8988T (cell line): ENCODE data around the gene ANKRD12.

Experiments used
- DNase-seq: peaks from one replicate; pipeline ENCODE4 v3.0.0; 2011

The ANKRD12 gene

DNA sequence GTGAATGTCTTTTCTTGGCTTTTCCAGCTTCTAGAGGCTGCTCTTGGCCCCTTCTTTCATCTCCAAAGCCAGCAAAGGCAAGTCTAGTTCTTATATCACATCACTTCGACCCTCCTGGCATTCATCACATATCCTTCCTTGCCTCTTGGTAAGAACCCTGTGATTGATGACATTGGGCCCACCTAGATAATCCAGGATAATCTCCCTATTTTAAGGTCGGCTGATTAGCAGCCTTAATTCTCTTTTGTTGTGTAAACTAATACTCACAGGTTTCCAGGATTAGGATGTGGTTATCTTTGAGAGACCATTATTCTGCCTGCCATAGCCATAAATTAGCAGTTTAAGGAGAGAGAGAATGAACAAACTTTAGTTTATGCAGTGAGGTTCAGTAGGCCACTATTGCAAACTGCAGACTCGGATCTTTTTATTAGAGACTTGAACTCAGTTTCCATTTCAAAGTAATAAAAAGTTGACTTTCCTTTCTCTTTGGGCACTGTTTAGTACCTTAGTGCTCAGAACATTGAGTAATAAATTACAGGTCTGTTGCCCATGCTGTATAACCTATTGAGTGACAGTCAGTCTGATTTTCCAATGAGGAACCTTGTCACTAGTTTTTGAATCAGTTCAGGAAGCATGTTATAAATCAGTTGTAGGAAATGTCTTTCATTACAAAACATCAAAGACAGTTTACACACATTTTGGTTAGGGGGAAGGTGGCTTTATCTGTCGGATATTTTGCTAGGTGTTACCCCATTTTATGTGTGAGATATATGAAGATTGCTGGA, 29.6 kb upstream of the ANKRD12 start:
- DNase-seq: no peak

DNA sequence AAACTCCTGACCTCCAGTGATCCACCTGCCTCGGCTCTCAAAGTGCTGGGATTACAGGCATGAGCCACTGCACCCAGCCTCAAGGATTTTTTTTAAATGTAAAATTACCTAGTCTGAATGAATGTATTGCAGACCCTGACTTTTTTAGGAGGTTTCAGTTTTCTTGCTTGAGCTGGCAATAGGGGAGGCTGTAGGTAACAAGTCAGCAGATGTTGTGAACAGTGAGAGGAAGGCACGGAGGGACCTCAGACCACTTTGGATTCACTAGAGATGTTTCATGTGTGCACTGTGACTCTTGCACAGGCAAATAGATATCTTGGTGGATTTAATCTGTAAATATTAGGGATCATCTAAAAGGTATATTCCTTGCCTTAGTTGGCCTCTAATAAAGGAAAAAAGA, 27.7 kb upstream of the ANKRD12 start:
- no peak for DNase-seq

DNA sequence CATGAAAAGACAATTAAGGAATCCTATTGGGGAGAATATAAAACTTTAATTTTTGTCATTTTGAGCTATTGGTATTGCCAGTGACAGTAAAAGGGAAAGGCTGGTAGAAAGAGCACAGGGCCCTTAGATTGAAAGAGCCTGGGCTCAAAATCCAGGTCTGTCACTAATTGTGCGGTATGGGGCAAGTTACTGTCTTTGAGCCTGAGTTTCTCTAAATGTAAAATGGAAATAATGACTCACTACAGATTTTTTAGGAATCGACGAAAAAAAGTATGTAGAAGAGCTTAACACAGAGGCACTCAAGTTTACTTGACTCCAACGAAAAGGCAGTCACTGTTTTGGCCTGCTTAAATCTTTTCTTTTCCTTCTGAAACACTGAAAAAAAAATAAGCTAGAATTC, 27.1 kb upstream of the ANKRD12 start:
- no peak for DNase-seq

DNA sequence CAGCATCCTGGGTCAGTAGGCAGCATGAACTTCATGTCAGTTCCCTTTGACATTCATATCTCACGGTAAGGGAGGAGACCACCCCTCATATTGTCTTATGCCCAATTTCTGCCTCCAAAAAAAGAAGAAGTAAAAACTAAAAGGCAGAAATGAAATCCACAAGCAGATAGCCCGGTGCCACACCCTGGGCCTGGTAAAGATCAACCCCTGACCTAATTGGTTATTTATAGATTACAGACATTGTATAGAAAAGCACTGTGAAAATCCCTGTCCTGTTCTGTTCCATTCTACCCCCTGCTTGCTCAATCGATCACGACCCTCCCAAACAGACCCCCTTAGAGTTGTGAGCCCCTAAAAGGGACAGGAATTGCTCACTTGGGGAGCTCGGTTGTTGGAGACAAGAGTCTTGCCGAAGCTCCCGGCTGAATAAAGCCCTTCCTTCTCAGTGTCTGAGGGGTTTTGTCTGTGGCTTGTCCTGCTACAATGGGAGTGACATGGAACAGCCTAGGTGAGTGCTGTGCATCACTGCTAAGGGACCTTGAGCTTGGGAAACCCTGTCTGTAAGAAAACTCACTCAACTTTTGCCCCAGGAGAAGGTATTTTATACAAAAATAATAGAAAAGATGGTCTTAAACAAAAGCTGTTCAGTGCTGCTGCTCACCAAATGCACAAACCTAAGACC, 23.0 kb upstream of the ANKRD12 start:
- DNase-seq: no peak

DNA sequence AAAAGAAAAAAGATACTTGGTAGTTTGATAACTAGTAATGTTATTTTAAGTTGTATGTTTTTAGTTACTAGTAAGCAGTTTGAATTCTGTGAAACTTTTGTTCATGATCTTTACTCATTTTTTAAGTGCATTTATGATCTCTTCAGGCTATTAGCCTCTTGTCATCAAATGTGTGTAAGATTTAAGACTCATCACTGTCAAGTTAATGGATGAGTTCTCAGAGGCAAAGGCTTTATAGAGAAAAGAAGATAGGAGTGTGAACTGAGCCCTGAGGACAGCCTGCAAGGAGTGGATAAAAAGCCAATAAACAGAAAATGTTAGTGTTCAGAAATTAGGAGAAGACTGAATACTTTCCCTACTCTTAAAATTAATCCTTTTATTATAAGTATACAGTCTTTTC, 20.6 kb upstream of the ANKRD12 start:
- no peak for DNase-seq

DNA sequence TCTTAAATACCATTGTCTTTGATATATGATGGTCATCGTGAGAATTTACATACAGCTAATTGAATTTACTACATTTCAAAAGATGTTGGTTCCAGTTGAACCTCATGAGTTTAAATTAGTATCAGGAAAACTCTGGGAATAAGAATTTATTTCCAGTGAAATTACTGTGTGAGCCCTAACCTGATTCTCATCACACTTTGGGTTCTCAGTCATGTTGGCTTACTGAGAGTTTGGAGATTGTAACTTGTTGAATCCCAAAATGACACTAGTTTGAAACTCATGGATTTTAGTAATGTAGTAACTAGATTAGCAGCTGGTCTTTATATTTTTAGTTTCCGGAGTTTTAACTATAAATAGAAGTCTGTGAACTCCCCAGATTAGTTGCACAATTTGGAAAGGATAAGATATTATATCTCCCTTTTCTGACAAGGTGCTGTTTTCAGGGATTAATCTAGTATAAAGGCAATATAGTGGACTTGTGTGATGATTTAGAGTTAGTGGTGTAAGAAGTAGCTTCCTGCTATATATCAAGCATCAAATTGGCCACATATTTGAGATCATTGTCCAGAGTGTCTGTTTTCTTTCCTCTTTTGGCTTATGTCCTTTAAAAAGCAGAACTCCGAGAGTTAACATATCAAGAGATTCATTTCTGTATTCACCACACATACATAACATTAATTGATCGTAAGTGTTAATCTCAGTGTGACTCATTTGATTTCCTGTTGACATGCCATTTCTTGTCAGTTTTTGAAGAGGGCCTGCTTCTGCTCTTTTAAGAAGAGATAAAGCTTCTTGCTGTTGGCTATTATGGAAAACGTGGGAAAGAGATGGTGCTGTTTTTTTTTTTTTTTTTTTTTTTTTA, 18.4 kb upstream of the ANKRD12 start:
- DNase-seq: no peak

DNA sequence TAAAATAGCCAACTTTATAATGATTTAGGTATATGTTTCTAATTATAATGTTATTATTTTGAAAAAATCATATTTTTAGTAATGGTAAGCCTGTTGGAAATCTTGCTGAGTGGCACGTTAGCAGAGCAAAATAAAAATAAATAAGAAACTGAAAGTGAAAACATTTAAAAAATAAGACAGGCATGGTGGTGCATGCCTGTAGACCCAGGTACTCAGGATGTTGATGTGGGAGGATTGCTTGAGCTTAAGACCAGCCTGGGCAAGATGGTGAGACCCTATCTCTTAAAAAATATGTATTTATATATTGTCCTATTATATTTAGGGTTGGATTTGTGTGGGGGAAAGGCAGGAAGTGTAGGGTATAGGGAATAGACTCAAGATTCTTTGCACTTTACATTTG, 15.8 kb upstream of the ANKRD12 start:
- no peak for DNase-seq

DNA sequence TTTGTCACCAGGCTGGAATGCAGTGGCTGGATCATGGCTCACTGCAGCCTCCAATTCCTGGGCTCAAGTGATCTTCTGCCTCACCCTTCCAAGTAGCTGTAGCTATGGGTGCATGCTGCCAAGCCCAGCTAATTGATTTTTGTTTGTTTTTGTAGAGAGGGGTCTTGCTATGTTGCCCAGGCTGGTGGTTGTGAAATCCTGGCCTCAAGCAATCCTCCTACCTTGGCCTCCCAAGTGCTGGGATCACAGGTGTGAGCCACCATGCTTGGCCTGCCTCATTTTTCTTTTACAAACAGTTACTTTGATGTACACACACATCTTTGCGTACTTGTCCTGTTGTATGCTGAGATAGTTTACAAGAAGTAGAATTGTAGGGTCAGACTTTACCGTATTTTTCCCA, 13.1 kb upstream of the ANKRD12 start:
- DNase-seq: no peak

DNA sequence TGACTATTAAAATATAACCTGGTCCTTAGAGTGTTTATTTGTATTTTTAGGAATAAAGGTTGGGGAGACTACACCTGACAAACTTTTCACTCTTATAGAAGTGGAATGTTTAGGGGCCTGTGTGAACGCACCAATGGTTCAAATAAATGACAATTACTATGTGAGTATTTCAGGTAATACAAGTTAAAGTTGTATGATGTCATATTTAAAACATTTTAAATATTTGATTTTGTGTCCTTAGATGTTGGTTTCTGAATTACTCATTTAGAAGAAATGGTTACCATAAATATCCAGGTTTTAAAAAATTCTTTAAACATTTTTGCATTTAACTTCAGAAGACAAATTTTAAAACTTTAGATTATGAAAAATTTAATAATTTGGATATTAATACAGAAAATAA, 11.8 kb upstream of the ANKRD12 start:
- no peak for DNase-seq

DNA sequence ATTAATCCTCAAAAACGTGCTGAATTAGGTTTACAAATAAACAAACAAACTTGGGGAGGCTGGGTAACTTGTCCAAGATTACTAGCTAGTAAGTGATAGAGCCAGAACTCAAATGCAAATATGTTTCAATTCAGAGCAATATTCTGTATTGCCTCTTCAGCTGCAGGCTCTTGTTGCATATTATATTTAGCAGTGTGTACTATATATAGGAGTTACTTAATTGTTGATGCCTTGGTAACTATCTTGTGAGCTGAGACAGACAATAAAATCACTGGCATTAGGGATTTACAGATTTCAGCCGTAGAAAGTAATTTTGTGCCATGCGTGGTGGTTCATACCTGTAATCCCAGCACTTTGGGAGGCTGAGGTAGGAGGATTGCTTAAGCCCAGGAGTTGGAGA, 10.2 kb upstream of the ANKRD12 start:
- no peak for DNase-seq

DNA sequence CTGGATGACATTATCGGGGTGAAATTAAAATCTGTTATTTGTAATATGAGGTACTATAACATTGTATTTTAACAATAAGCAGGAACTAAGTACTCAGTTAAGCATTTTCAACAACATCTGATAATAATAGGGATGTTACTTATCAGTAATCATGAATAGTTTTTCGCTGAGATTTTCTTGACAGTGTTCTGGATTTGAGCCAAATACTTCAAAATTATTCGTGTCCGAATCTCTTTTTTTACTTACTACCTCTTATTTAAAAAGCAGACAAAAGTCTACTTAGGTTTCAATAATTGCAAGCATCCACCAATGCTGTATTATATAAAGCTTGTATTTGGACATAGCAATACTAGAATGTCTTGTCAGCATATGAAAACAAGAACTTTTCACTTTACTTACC, 6.4 kb upstream of the ANKRD12 start:
- DNase-seq: no peak

DNA sequence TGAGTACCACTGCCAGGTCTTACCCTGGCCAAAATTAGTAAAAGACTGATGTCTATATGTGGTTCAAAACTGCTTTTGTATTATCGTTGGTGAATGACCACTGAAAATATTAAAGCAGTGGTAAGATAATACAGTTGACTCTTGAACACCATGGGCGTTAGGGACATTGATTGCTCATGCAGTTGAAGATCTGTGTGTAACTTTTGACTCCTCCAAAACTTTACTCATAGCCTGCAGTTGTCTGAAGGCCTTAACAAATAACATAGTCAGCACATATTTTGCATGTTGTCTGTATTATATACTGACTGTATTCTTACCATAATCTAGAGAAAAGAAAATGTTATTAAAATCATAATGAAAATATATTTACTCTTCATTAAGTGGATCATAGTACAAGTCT, 5.8 kb upstream of the ANKRD12 start:
- DNase-seq: no peak

DNA sequence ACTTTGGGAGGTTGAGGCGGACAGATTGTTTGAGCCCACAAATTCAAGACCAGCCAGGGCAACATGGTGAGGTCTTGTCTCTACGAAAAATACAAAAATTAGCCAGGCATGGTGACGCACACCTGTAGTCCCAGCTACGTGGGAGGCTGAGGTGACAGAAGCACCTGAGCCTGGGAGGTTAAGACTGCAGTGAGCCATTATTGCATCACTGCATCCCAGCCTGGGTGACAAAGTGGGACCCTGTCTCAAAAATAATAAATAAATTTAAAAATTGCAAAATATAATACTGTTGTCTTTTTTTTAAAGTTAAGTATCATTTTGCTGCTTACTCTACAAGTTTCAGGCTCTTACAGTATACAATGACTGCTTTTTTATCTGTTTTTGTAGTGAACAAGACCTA, 4.0 kb upstream of the ANKRD12 start:
- no peak for DNase-seq

DNA sequence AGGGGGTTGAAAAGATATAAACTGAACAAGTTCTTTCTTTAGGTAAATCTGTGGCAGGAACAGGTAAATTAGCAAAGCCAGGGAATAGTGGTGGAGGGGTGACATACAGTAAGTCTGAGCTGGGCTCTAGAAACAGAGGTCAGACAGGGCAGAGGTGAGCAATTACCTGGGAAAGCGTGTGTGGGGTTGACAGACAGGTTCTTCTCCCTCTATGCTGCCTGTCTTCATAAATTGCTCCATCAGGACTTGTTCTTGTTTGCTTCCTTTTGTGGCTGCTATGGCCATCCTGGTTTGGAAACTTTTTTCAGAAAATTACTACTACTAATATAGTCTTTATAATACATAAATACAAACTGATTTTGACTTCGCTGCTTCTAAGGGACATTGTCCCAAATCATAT, 3.4 kb upstream of the ANKRD12 start:
- no peak for DNase-seq

DNA sequence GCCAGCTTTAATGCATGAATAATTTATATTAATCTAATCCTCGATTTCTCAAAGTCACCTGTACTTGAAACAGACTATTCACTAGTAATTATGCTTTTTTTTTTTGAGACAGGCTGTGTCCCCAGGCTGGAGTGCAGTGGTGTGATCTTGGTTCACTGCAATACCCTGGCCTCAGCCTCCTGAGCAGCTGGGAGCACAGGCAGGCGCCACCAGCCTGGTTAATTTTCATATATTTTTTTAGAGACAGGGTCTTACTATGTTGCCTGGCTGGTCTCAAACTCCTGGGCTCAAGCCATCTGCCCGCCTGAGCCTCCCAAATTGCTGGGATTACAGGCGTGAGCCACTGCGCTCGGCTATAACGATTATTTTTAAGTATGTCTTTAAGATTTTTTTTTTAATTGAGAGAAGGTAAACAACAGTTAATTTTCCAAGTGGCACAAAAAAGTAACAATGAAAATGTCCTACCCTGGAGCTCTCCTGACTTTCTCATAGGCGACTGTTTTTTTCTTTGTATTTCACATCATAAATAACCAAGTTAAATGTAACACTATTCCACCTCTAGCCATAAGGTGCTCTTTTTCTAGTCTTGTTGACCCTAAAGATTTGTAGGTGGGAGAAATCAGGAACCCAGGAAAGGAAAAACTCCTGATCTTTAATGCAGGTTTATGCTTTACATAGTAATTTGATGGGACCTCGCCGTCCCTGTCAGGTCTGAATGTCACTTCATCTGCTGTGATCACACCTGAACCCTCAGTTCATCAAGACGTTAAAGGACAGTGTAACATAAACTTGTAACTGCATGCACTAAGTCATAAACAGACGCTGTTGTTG, 1.3 kb upstream of the ANKRD12 start:
- DNase-seq: no peak

DNA sequence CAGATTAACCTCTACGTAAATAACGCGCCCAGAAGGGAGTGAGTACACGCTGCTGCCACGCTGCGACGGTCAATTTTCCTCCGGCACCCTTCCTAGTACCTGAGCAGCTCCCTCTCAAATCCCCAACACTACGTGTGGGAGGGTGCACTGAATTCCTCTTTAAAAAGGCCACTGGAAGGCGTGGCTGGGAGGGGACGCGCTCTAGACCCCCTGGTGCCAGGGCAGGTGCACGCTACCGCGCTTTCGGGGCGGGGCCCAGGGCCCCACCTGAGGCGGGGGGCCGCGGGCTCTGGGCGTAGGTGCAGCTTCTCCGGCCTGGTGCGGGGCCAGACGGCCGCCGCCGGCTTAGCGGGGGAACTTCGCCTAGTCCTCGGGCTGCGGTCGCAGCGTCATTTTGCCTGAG, 668 bp upstream of the ANKRD12 start:
- DNase-seq: peak; percentile 42

DNA sequence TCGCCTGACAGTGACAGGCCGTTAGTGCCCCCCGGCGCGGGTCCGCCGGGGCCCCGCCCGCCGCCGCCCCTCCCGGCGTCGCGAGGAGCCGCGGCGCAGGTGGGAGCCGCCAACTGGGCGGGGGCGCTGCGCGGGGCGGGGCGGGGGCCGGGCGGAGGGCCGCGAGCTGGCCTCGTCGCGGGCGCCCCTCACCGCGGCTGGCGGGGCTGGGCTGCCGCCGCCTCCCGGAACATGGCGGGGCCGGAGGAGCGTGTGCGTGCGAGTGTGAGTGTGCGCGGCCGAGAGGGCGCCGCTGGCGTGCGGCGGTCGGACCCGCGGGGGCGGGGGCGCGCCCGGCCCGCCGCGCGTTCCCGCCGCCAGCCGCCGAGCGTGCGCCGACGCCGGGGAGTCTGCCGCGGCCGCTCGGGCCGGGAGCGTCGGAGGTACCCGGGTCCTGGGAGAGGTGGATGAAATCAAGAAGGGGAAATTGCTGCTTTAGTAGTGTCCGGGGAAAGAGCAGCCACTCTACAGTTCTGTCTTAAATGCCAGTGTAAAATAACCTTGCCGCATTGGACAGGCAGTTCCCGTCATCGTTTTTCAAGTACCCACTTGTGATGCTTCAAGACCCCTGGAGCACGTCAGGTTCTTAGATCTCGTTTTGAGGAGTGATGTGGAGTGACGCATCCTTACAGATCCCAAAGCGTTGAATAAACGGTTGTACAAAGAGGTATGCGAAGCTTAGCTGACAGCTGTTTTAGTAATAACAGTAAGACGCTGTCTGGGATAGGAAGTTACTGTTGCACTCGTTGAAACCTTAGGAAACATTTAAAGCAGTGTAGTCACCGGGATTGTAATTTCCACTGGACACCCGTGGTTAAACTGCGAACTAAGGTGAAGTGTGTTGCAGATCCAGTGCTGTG, 836 bp downstream of the ANKRD12 start:
- peak; percentile 65 for DNase-seq

DNA sequence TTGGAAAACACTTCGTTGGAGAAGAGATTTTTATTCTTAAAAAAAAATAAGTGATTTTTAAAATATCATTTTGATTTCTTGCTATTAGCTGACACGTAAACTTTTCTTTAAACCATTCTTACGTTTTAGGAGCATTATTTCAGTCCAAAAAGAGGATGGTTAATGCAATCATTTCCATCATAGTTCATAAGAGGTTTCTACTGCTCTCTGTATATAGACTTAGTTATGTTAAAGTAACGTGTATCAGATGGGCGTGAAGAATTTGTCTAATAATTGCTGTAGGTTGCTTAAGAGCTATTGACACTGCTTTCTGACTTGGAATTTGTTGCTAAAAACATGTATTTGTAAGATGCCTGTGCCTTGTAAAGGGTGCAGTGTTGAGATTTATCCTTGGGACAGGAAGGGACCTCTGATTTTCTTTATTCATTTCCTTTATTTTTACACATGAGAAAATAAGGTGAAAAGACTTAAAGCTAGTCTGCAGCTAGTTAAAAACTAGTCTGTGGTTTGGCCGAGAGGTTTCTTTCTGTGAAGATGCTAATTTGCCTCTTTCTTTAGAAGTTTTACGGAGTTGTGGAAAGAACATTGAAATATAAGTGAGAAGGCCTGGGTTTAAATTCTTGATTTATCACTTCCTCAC, 2.9 kb downstream of the ANKRD12 start:
- DNase-seq: no peak

DNA sequence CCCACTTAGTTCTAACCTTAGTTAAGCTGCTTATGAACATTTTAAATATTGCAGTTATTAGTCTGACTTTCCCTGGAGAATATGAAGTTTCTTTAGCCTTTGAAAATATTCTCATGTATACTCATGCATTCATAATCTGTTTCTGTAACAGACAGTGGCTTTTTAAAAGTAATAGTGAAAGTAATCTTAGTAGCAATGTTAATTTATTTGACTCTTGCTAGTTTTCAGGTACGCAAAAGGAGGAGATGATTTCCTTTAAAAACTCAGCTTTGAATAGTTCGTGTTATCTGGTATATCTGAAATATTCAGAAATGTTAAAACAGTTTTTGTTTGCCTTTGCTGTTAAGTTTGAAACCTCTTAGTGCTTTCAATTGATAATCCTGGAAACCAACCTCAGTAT, 3.8 kb downstream of the ANKRD12 start:
- DNase-seq: no peak

DNA sequence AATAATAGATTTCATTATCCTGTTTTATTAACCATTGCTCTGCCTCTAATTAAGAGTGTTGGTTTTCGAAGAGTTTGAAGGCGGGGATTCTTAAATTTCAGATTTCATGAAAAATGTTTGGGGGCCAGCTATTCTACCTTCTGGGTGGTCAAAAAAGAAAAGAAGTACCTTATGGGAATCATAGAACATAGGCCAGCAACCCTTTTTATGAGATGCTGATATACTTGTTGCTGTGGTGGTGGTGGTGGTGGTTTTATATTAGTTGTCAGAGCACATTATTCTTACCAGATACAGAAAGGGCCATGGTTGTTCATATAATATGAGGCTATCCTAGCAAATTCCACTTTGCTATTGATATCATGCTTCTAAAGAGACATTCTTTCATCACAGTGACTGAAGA, 4.4 kb downstream of the ANKRD12 start:
- DNase-seq: no peak

DNA sequence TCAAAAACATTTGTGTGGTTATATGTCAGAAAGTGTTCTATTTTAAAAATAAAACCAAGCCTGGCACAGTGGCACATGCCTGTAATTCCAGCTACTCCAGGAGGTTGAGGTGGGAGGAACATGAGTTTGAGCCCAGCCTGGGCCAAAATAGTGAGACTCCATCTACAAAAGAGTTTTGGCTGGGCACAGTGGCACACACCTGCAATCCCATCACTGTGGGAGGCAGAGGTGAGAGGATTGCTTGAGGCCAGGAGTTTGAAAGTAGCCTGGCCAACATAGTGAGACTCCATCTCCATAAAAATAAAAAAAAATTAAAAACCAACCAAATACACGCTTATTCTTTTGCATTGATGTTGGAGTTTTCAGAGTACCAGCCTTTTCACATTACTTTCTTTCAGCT, 9.6 kb downstream of the ANKRD12 start:
- no peak for DNase-seq
